Memory B cell (primary cell): ENCODE results near the gene TIGD4.
"Not testable (repeated sequence)": the region's sequence is repeated elsewhere in the genome, so short reads cannot be mapped to it uniquely, and the experiment has no call there.

ENCODE experiments used
- ATAC-seq: fragments of 150-1000 bp; cut with Tn5 transposase; 2 replicates; pipeline ENCODE4 v1.10.0; 2021; ENCODE audit warnings: low read depth, mild to moderate bottlenecking, moderate library complexity
- DNase-seq, 2 donors: peaks; one replicate each; pipeline ENCODE4 v3.0.0; 2022; ENCODE audit warnings: low spot score in 2 of 2
- H3K27ac Mint-ChIP-seq: one replicate; pipeline ENCODE4 v1.8.0; 2022; ENCODE audit warnings: mild to moderate bottlenecking, moderate library complexity, mixed read lengths
- H3K27me3 Mint-ChIP-seq: one replicate; pipeline ENCODE4 v1.8.0; 2022; ENCODE audit warnings: mixed read lengths
- H3K36me3 Mint-ChIP-seq: one replicate; pipeline ENCODE4 v1.8.0; 2022; ENCODE audit warnings: mild to moderate bottlenecking, mixed read lengths
- H3K4me1 Mint-ChIP-seq: one replicate; pipeline ENCODE4 v1.8.0; 2022; ENCODE audit warnings: mixed read lengths
- H3K4me3 Mint-ChIP-seq: one replicate; pipeline ENCODE4 v1.8.0; 2022; ENCODE audit warnings: mild to moderate bottlenecking, moderate library complexity, mixed read lengths
- H3K9me3 Mint-ChIP-seq: one replicate; pipeline ENCODE4 v1.8.0; 2022; ENCODE audit warnings: mixed read lengths

The TIGD4 gene

DNA sequence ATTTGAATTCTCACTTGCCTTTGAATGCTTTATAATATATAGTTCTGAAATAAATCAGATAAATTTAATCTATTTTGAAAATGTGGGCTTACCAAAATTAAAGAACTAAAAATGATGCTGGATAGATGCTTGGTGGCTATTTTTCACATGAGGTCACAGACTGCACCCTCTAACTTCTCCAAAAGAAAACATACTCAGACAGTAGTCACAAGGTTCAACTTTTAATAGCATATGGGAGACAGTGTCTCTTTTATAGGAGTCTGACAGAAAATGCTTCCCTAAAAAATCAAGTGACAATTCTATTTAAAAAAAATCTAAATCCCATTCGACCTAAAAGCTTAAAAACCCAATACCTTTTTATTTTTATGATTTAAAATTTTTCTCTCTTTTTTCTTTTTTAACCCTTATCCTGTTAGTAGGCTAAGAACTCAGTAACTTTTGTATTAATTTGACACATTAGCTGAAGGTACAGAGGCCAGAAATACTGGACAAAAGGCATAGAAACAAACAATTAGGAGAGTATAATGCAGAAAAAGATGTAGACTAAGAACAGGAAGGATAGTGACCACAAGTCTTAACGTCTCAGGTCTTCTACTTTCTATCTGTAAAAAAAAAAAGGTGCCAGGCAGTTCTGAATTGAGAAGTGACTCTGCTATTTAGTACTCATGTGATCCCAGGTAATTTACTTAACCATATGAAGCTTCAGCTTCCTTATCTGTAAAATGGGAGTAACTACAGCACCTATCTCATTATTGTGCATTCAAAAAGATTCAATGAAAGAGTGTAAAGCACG lies 7.6 kb downstream of the TIGD4 start:
- Mint-ChIP-seq H3K27ac (no peak overlapping the region), H3K9me3 (no peaks in the 10 kb centered on the region), H3K27me3 (no peaks in the 10 kb centered on the region), H3K4me3 (no peak overlapping the region), H3K4me1 (peaks cover 7% of the 10 kb centered on the region), H3K36me3 (no peaks in the 10 kb centered on the region)
- ATAC-seq (peak; percentile 57), DNase-seq (no peak)

DNA sequence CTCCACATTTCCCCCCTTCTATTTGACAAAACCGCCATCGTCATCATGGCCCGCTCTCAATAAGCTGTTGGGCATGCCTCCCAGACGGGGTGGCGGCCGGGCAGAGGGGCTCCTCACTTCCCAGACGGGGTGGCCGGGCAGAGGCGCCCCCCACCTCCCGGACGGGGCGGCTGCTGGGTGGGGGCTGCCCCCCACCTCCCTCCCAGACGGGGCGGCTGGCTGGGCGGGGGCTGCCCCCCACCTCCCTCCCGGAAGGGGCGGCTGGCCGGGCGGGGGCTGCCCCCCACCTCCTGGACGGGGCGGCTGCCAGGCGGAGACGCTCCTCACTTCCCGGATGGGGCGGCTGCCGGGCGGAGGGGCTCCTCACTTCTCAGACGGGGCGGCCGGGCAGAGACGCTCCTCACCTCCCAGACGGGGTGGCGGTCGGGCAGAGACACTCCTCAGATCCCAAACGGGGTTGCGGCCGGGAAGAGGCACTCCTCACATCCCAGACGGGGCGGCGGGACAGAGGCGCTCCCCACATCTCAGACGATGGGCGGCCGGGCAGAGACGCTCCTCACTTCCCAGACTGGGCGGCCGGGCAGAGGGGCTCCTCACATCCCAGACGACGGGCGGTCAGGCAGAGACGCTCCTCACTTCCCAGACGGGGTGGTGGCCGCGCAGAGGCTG lies 14.3 kb downstream of the TIGD4 start:
- not testable (repeated sequence) for H3K4me1 Mint-ChIP-seq, H3K4me3 Mint-ChIP-seq, DNase-seq, H3K27ac Mint-ChIP-seq, ATAC-seq, H3K27me3 Mint-ChIP-seq, H3K36me3 Mint-ChIP-seq, H3K9me3 Mint-ChIP-seq

- H3K36me3 Mint-ChIP-seq, result no peaks in the 10 kb centered on the region
- no peak for ATAC-seq
- no peaks in the 10 kb centered on the region for H3K27me3 Mint-ChIP-seq
- H3K27ac Mint-ChIP-seq, result no peak overlapping the region
- H3K4me3 Mint-ChIP-seq, result no peak overlapping the region
- no peak for DNase-seq
- H3K4me1 Mint-ChIP-seq, result no peaks in the 10 kb centered on the region
- H3K9me3 Mint-ChIP-seq, result no peaks in the 10 kb centered on the region
Measured at GRCh38 chr4:152763796-152764195, 15.7 kb downstream of the TIGD4 start.

- Mint-ChIP-seq H3K36me3 (no peaks in the 10 kb centered on the region), H3K27me3 (peaks cover 3% of the 10 kb centered on the region)
- no peak for DNase-seq
Measured at GRCh38 chr4:152748619-152749018, 30.9 kb downstream of the TIGD4 start.

GRCh38 chr4:152747444-152747843 lies 32.1 kb downstream of the TIGD4 start:
- Mint-ChIP-seq H3K27me3 (peaks cover 3% of the 10 kb centered on the region), H3K4me3 (no peak overlapping the region), H3K27ac (no peak overlapping the region), H3K4me1 (no peaks in the 10 kb centered on the region), H3K36me3 (no peaks in the 10 kb centered on the region), H3K9me3 (no peaks in the 10 kb centered on the region)
- ATAC-seq (no peak), DNase-seq (no peak)

More at GRCh38 chr4:152748619-152749018, 30.9 kb downstream of the TIGD4 start:
- Mint-ChIP-seq H3K4me3 (no peak overlapping the region), H3K4me1 (no peaks in the 10 kb centered on the region), H3K9me3 (no peaks in the 10 kb centered on the region), H3K27ac (no peak overlapping the region)
- no peak for ATAC-seq

DNA sequence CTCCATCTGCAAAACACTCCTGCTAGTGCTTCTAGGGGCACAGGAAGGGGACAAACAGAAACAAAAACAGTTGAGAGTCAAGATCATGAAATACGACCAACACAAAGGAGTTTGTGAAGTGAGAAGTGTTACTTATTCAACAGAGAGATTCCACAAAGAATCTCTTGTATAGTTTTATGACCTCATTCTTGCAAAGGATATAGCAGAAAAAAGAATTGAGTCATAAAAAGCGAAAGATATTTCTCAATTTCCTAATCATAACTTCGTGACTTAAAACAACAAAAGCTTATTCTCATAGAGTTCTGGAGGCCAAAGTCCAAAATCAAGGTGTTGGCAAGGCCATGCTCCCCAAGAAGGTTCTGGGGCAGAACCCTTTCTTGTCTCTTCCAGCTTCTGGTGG lies 40.7 kb downstream of the TIGD4 start:
- Mint-ChIP-seq H3K27ac (no peak overlapping the region), H3K9me3 (no peaks in the 10 kb centered on the region), H3K27me3 (no peaks in the 10 kb centered on the region), H3K4me1 (peaks cover 13% of the 10 kb centered on the region), H3K4me3 (no peak overlapping the region), H3K36me3 (no peaks in the 10 kb centered on the region)
- ATAC-seq (no peak), DNase-seq (no peak)

GRCh38 chr4:152735906-152736305 lies 43.6 kb downstream of the TIGD4 start:
- no peaks in the 10 kb centered on the region for H3K27me3 Mint-ChIP-seq
- no peaks in the 10 kb centered on the region for H3K36me3 Mint-ChIP-seq
- H3K4me1 Mint-ChIP-seq, result peaks cover 15% of the 10 kb centered on the region
- ATAC-seq (no peak), DNase-seq (no peak)
- peak overlapping the region; percentile 56 for H3K27ac Mint-ChIP-seq
- H3K4me3 Mint-ChIP-seq, result no peak overlapping the region
- no peaks in the 10 kb centered on the region for H3K9me3 Mint-ChIP-seq

GRCh38 chr4:152735396-152735859 lies 44.1 kb downstream of the TIGD4 start:
- H3K4me1 Mint-ChIP-seq, result peaks cover 15% of the 10 kb centered on the region
- H3K27me3 Mint-ChIP-seq, result no peaks in the 10 kb centered on the region
- DNase-seq, result peak in 1 of 2 donors; percentile 25
- no peaks in the 10 kb centered on the region for H3K36me3 Mint-ChIP-seq
- peak overlapping the region; percentile 56 for H3K27ac Mint-ChIP-seq
- ATAC-seq, result peak; percentile 66
- H3K4me3 Mint-ChIP-seq, result no peak overlapping the region
- no peaks in the 10 kb centered on the region for H3K9me3 Mint-ChIP-seq

- Mint-ChIP-seq H3K4me3 (no peak overlapping the region), H3K36me3 (no peaks in the 10 kb centered on the region), H3K9me3 (no peaks in the 10 kb centered on the region), H3K27ac (no peak overlapping the region), H3K27me3 (no peaks in the 10 kb centered on the region), H3K4me1 (peaks cover 15% of the 10 kb centered on the region)
- DNase-seq, result no peak
- peak; percentile 19 for ATAC-seq
Measured at GRCh38 chr4:152734699-152735050, 44.9 kb downstream of the TIGD4 start.

- peak; percentile 43 for ATAC-seq
- Mint-ChIP-seq H3K27ac (peak overlapping the region; percentile 33), H3K27me3 (no peaks in the 10 kb centered on the region), H3K36me3 (no peaks in the 10 kb centered on the region), H3K9me3 (no peaks in the 10 kb centered on the region), H3K4me3 (no peak overlapping the region), H3K4me1 (peaks cover 15% of the 10 kb centered on the region)
- DNase-seq, result no peak
Measured at GRCh38 chr4:152734015-152734698, 45.4 kb downstream of the TIGD4 start.

- ATAC-seq (no peak), DNase-seq (no peak)
- Mint-ChIP-seq H3K36me3 (no peaks in the 10 kb centered on the region), H3K27me3 (no peaks in the 10 kb centered on the region), H3K4me1 (peaks cover 21% of the 10 kb centered on the region), H3K9me3 (no peaks in the 10 kb centered on the region), H3K27ac (no peak overlapping the region), H3K4me3 (no peak overlapping the region)
Measured at GRCh38 chr4:152731997-152732396, 47.5 kb downstream of the TIGD4 start.

DNA sequence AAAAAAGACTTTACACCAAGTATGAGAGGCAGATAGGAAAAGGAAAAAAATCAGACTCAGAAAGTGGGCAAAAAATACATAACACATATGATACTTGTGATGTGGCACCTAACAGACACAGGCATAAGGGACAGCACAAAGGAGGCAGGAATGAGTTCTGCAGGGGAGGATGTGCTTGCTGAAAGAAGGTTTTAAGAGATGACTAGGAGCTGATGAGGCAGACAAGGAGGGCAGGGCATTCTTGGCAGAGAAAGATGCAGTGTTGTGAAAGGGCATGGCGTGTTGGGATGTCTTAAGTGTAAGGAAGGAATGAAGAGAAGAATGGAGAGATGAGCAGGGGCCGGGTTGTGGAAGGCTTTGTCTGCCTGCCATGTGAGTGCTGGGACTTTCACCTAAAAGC lies 50.1 kb downstream of the TIGD4 start:
- H3K4me3 Mint-ChIP-seq, result no peak overlapping the region
- DNase-seq, result no peak
- no peak for ATAC-seq
- H3K9me3 Mint-ChIP-seq, result no peaks in the 10 kb centered on the region
- peaks cover 18% of the 10 kb centered on the region for H3K4me1 Mint-ChIP-seq
- no peaks in the 10 kb centered on the region for H3K27me3 Mint-ChIP-seq
- H3K36me3 Mint-ChIP-seq, result no peaks in the 10 kb centered on the region
- no peak overlapping the region for H3K27ac Mint-ChIP-seq

DNA sequence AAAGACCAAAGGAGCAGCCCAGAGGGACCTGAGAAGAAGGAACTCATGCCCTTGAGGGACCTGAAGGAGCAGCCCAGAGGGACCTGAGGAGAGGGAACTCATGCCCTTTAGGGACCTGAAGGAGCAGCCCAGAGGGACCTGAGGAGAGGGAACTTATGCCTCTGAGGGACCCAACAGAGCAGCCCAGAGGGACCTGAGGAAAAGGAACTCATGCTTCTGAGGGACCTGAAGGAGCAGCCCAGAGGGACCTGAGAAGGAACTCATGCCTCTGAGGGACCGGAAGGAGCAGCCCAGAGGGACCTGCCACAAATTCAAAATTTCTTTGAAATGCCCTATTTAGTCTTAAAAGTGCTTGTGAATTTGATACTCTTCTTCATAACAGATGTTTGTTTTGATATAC lies 51.2 kb downstream of the TIGD4 start:
- Mint-ChIP-seq H3K9me3 (no peaks in the 10 kb centered on the region), H3K27ac (no peak overlapping the region), H3K4me1 (peaks cover 10% of the 10 kb centered on the region), H3K27me3 (no peaks in the 10 kb centered on the region), H3K4me3 (no peak overlapping the region), H3K36me3 (no peaks in the 10 kb centered on the region)
- DNase-seq (no peak), ATAC-seq (no peak)

- H3K9me3 Mint-ChIP-seq, result peaks cover 3% of the 10 kb centered on the region
- no peak overlapping the region for H3K4me3 Mint-ChIP-seq
- DNase-seq (no peak), ATAC-seq (peak; percentile 31)
- H3K27me3 Mint-ChIP-seq, result peaks cover 2% of the 10 kb centered on the region
- H3K27ac Mint-ChIP-seq, result peak overlapping the region; percentile 3
- H3K36me3 Mint-ChIP-seq, result peaks cover 3% of the 10 kb centered on the region
- H3K4me1 Mint-ChIP-seq, result peaks cover 10% of the 10 kb centered on the region
Measured at GRCh38 chr4:152727784-152728183, 51.7 kb downstream of the TIGD4 start.
